CD8-positive, alpha-beta memory T cell (primary cell): ENCODE data around the gene HTR3D. TPM values are rescaled to one million over a fixed set of nuclear protein-coding genes. Genes with fewer than 3 reads are reported as not detected.
"Not testable (repeated sequence)": the region's sequence is repeated elsewhere in the genome, so short reads cannot be mapped to it uniquely, and the experiment has no call there.

Experiments
- CTCF ChIA-PET: fragments of 350-600 bp; sonication (Branson Sonifier 250); formaldehyde crosslinking; loops from one replicate; lab custom pipeline; 2021; ENCODE audit warnings: antibody characterized with exemption; lab: Charles Lee
- POLR2A ChIA-PET: fragments of 350-600 bp; sonication (Branson Sonifier 250); formaldehyde crosslinking; loops from one replicate; lab custom pipeline; 2021; ENCODE audit warnings: antibody characterized with exemption; lab: Charles Lee
- DNase-seq, 5 donors: peaks; one replicate each; pipeline versions ENCODE4 v3.0.0 to v3.0.0-alpha.2; 2020 to 2022; ENCODE audit warnings: mixed read lengths in 1 of 5
- H3K27ac ChIP-seq: one replicate; pipeline ENCODE4 v1.7.0; 2013; ENCODE audit warnings: low read depth, mild to moderate bottlenecking, low read length, moderate library complexity
- H3K27me3 ChIP-seq: 2 replicates; pipeline ENCODE4 v1.7.0; 2013; ENCODE audit warnings: low read length, mild to moderate bottlenecking; ENCODE audit not compliant: insufficient read depth, poor library complexity, severe bottlenecking
- H3K36me3 ChIP-seq: 2 replicates; pipeline ENCODE4 v1.7.0; 2013; ENCODE audit warnings: mild to moderate bottlenecking, low read length, moderate library complexity; ENCODE audit not compliant: insufficient read depth
- H3K4me1 ChIP-seq: 2 replicates; pipeline ENCODE4 v1.7.0; 2013; ENCODE audit warnings: mild to moderate bottlenecking, low read length, moderate library complexity; ENCODE audit not compliant: insufficient read depth
- H3K4me3 ChIP-seq: 2 replicates; pipeline ENCODE4 v1.7.0; 2013; ENCODE audit warnings: mild to moderate bottlenecking, low read length
- H3K9me3 ChIP-seq: 2 replicates; pipeline ENCODE4 v1.7.0; 2013; ENCODE audit warnings: mild to moderate bottlenecking, low read length
- H3K27ac Mint-ChIP-seq, 8 donors: one replicate each; pipeline ENCODE4 v1.8.0; 2020 to 2021; ENCODE audit warnings: mixed read lengths in 8 of 8, mild to moderate bottlenecking in 6 of 8, inconsistent platforms in 3 of 8, moderate library complexity in 3 of 8
- H3K27me3 Mint-ChIP-seq, 2 donors: one replicate each; pipeline ENCODE4 v1.8.0; 2020 to 2021; ENCODE audit warnings: mixed read lengths in 2 of 2, mild to moderate bottlenecking in 1 of 2, moderate library complexity in 1 of 2
- H3K36me3 Mint-ChIP-seq, 3 donors: one replicate each; pipeline ENCODE4 v1.8.0; 2020 to 2021; ENCODE audit warnings: mixed read lengths in 3 of 3, inconsistent platforms in 1 of 3, mild to moderate bottlenecking in 1 of 3
- H3K4me1 Mint-ChIP-seq, 3 donors: one replicate each; pipeline ENCODE4 v1.8.0; 2020 to 2021; ENCODE audit warnings: mixed read lengths in 3 of 3, inconsistent platforms in 1 of 3, mild to moderate bottlenecking in 1 of 3
- H3K4me3 Mint-ChIP-seq, 7 donors: one replicate each; pipeline ENCODE4 v1.8.0; 2020 to 2021; ENCODE audit warnings: mixed read lengths in 7 of 7, mild to moderate bottlenecking in 6 of 7, moderate library complexity in 4 of 7, inconsistent platforms in 2 of 7
- H3K9me3 Mint-ChIP-seq, 5 donors: one replicate each; pipeline ENCODE4 v1.8.0; 2020 to 2022; ENCODE audit warnings: mixed read lengths in 5 of 5, mild to moderate bottlenecking in 3 of 5, moderate library complexity in 2 of 5, inconsistent platforms in 1 of 5
- polyA plus RNA-seq: library from polyadenylated mRNA; unstranded; fragments of 300-500 nt; fragmentation: Illumina TruSeq; gene quantifications from one replicate; pipeline ENCODE4 v1.2.3, GENCODE V29; 2021
- total RNA-seq, 2 experiments: library from RNA; stranded (reverse); gene quantifications; one replicate each; pipeline ENCODE4 v1.2.3, GENCODE V29; 2021

The HTR3D gene
- total and polyA plus RNA-seq, 3 experiments from 2014 or later, result not detected

- Histone ChIP-seq H3K4me3 (no peak overlapping the region), H3K4me1 (no peaks in the 10 kb centered on the region), H3K9me3 (no peaks in the 10 kb centered on the region), H3K27me3 (no peaks in the 10 kb centered on the region), H3K36me3 (peaks cover 8% of the 10 kb centered on the region), H3K27ac (no peak overlapping the region)
- no peak for DNase-seq
- CTCF ChIA-PET, result interaction anchor here (0.9 to 2.0 kb wide), 3 partner anchors 10 to 27 kb away, joined by 3 to 7 read pairs (median 3); partner anchors contain the start of gene ABCC5
- Mint-ChIP-seq H3K9me3 (no peaks in the 10 kb centered on the region), H3K27ac (peak overlapping the region in 1 of 8 donors; percentile 17), H3K36me3 (peaks cover 8 to 33% (median 11%) of the 10 kb centered on the region in 3 donors), H3K27me3 (no peaks in the 10 kb centered on the region), H3K4me1 (no peaks in the 10 kb centered on the region), H3K4me3 (no peak overlapping the region)
- POLR2A ChIA-PET, result no interaction called here
Measured at GRCh38 chr3:183991403-183991802, 40.1 kb upstream of the HTR3D start.

GRCh38 chr3:184001761-184002160, 29.8 kb upstream of the HTR3D start:
- H3K4me1 ChIP-seq, result no peaks in the 10 kb centered on the region
- no peak overlapping the region for H3K27ac ChIP-seq
- H3K9me3 Mint-ChIP-seq, result no peaks in the 10 kb centered on the region
- H3K27ac Mint-ChIP-seq, result no peak overlapping the region
- ChIA-PET POLR2A (no interaction called here), CTCF (interaction anchor here (1.5 kb wide), 1 partner anchor 10 kb away, joined by 3 read pairs; no protein-coding TSS in a partner anchor)
- H3K36me3 Mint-ChIP-seq, result peaks cover 3 to 35% (median 13%) of the 10 kb centered on the region in 3 donors
- H3K4me3 ChIP-seq, result no peak overlapping the region
- H3K4me3 Mint-ChIP-seq, result no peak overlapping the region
- no peaks in the 10 kb centered on the region for H3K27me3 Mint-ChIP-seq
- no peaks in the 10 kb centered on the region for H3K9me3 ChIP-seq
- peaks cover 5 to 10% (median 6%) of the 10 kb centered on the region in 3 donors for H3K4me1 Mint-ChIP-seq
- H3K36me3 ChIP-seq, result no peaks in the 10 kb centered on the region
- H3K27me3 ChIP-seq, result no peaks in the 10 kb centered on the region
- DNase-seq, result no peak

GRCh38 chr3:184002469-184002868, 29.1 kb upstream of the HTR3D start:
- Histone ChIP-seq H3K4me1 (no peaks in the 10 kb centered on the region), H3K27ac (no peak overlapping the region), H3K9me3 (no peaks in the 10 kb centered on the region), H3K36me3 (no peaks in the 10 kb centered on the region), H3K4me3 (no peak overlapping the region), H3K27me3 (no peaks in the 10 kb centered on the region)
- Mint-ChIP-seq H3K27ac (no peak overlapping the region), H3K36me3 (peaks cover 1 to 35% (median 13%) of the 10 kb centered on the region in 3 donors), H3K9me3 (no peaks in the 10 kb centered on the region), H3K4me1 (peaks cover 6 to 10% (median 6%) of the 10 kb centered on the region in 3 donors), H3K4me3 (no peak overlapping the region), H3K27me3 (no peaks in the 10 kb centered on the region)
- DNase-seq, result no peak
- ChIA-PET POLR2A (no interaction called here), CTCF (interaction anchor here (1.5 kb wide), 1 partner anchor 11 kb away, joined by 3 read pairs; no protein-coding TSS in a partner anchor)

GRCh38 chr3:184003187-184003967, 28.2 kb upstream of the HTR3D start:
- Mint-ChIP-seq H3K27me3 (no peaks in the 10 kb centered on the region), H3K9me3 (no peaks in the 10 kb centered on the region), H3K27ac (no peak overlapping the region), H3K36me3 (peaks cover 0 to 38% (median 13%) of the 10 kb centered on the region in 3 donors), H3K4me1 (peaks cover 6 to 10% (median 6%) of the 10 kb centered on the region in 3 donors), H3K4me3 (no peak overlapping the region)
- no peaks in the 10 kb centered on the region for H3K36me3 ChIP-seq
- CTCF ChIA-PET, result interaction anchor here (1.1 to 1.6 kb wide), 2 partner anchors 11 to 15 kb away, joined by 3 to 4 read pairs; partner anchors contain the start of gene ABCC5
- POLR2A ChIA-PET, result no interaction called here
- no peak for DNase-seq
- H3K27ac ChIP-seq, result no peak overlapping the region
- H3K4me1 ChIP-seq, result no peaks in the 10 kb centered on the region
- no peak overlapping the region for H3K4me3 ChIP-seq
- no peaks in the 10 kb centered on the region for H3K27me3 ChIP-seq
- H3K9me3 ChIP-seq, result no peaks in the 10 kb centered on the region

- Histone ChIP-seq H3K4me1 (no peaks in the 10 kb centered on the region), H3K27ac (no peak overlapping the region), H3K36me3 (no peaks in the 10 kb centered on the region), H3K27me3 (no peaks in the 10 kb centered on the region), H3K9me3 (no peaks in the 10 kb centered on the region), H3K4me3 (no peak overlapping the region)
- POLR2A ChIA-PET, result no interaction called here
- no peak for DNase-seq
- CTCF ChIA-PET, result interaction anchor here (1.1 to 1.6 kb wide), 2 partner anchors 10 to 14 kb away, joined by 3 to 4 read pairs; partner anchors contain the start of gene ABCC5
- peak overlapping the region in 1 of 8 donors; percentile 51 for H3K27ac Mint-ChIP-seq
- no peaks in the 10 kb centered on the region for H3K27me3 Mint-ChIP-seq
- no peaks in the 10 kb centered on the region for H3K9me3 Mint-ChIP-seq
- no peak overlapping the region for H3K4me3 Mint-ChIP-seq
- H3K36me3 Mint-ChIP-seq, result peaks cover 0 to 38% (median 9%) of the 10 kb centered on the region in 3 donors
- peaks cover 6 to 10% (median 6%) of the 10 kb centered on the region in 3 donors for H3K4me1 Mint-ChIP-seq
Measured at GRCh38 chr3:184004476-184004875, 27.1 kb upstream of the HTR3D start.

- ChIA-PET POLR2A (no interaction called here), CTCF (interaction anchor here (0.7 to 1.3 kb wide), 2 partner anchors 12 to 1631 kb away, joined by 3 to 8 read pairs; partner anchors contain the start of gene ABCC5)
- H3K36me3 ChIP-seq, result no peaks in the 10 kb centered on the region
- Mint-ChIP-seq H3K4me1 (peaks cover 5 to 10% (median 6%) of the 10 kb centered on the region in 3 donors), H3K36me3 (peaks cover 0 to 42% (median 14%) of the 10 kb centered on the region in 3 donors), H3K4me3 (no peak overlapping the region), H3K27me3 (no peaks in the 10 kb centered on the region), H3K27ac (peak overlapping the region in 1 of 8 donors; percentile 30), H3K9me3 (no peaks in the 10 kb centered on the region)
- H3K4me1 ChIP-seq, result no peaks in the 10 kb centered on the region
- DNase-seq, result peak in 1 of 5 donors; percentile 13
- H3K27ac ChIP-seq, result no peak overlapping the region
- no peaks in the 10 kb centered on the region for H3K9me3 ChIP-seq
- H3K4me3 ChIP-seq, result no peak overlapping the region
- no peaks in the 10 kb centered on the region for H3K27me3 ChIP-seq
Measured at GRCh38 chr3:184005941-184006507, 25.5 kb upstream of the HTR3D start.

- H3K4me3 ChIP-seq, DNase-seq, H3K36me3 ChIP-seq, POLR2A ChIA-PET, H3K27me3 Mint-ChIP-seq, H3K4me1 ChIP-seq, H3K9me3 Mint-ChIP-seq, H3K9me3 ChIP-seq, H3K27me3 ChIP-seq, H3K27ac ChIP-seq, H3K27ac Mint-ChIP-seq, H3K4me3 Mint-ChIP-seq: not testable (repeated sequence)
- CTCF ChIA-PET, result interaction anchor here (1.2 to 2.0 kb wide), 2 partner anchors 9 to 11 kb away, joined by 4 to 11 read pairs; partner anchors contain the start of gene ABCC5
- Mint-ChIP-seq H3K36me3 (peaks cover 0 to 43% (median 15%) of the 10 kb centered on the region in 3 donors), H3K4me1 (peaks cover 5 to 10% (median 6%) of the 10 kb centered on the region in 3 donors)
Measured at GRCh38 chr3:184007143-184007813, 24.3 kb upstream of the HTR3D start.
